ENCODE results near the gene TMEM141. TPM values are rescaled to one million over a fixed set of nuclear protein-coding genes. Genes with fewer than 3 reads are reported as not detected.
"Not testable (repeated sequence)": the region's sequence is repeated elsewhere in the genome, so short reads cannot be mapped to it uniquely, and the experiment has no call there.

Gene TMEM141
- total and polyA plus RNA-seq, 8 donors = 29.2 to 104 (median 39.5) TPM

DNA sequence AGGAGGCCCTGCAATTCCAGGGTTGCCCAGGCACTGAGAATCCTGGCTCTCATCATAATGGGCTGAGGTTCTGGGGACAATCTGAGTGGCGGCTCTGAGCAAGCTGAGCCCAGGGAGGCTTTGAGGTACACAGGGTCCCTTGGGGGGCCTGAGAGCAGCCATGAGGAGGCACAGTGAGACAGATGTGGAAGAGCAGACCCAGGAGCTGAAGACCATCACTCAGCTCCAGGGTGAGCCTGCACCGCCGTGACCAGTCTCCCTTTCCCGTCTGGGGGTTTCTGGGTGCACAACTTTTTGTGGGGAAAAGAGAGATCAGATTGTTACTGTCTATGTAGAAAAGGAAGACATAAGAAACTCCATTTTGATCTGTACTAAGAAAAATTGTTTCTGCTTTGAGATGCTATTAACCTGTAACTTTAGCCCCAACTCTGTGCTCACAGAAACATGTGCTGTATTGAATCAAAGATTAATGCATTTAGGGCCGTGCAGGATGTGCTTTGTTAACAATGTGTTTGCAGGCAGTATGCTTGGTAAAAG is 5.2 kb downstream of the TMEM141 start, which contains the start of gene CCDC183:
CCDC183 (plus strand) TSS at position 101 of the 537 bp plus-strand sequence; CDS start at position 161, 60 bp downstream.
- 39 to 43% methylated on average over 5 of the region's 5 CpGs for WGBS, 2 donors
- Histone ChIP-seq H3K27me3 (no peaks in the 10 kb centered on the region), H3K36me3 (no peaks in the 10 kb centered on the region), H3K4me1 (peaks cover 39 to 45% (median 43%) of the 10 kb centered on the region in 3 donors), H3K27ac (peak within 1 kb of the TSS in 1 of 4 donors; percentile 50), H3K9me3 (no peaks in the 10 kb centered on the region), H3K4me3 (no peak within 1 kb of the TSS)
- TF ChIP-seq, protein P1, sequence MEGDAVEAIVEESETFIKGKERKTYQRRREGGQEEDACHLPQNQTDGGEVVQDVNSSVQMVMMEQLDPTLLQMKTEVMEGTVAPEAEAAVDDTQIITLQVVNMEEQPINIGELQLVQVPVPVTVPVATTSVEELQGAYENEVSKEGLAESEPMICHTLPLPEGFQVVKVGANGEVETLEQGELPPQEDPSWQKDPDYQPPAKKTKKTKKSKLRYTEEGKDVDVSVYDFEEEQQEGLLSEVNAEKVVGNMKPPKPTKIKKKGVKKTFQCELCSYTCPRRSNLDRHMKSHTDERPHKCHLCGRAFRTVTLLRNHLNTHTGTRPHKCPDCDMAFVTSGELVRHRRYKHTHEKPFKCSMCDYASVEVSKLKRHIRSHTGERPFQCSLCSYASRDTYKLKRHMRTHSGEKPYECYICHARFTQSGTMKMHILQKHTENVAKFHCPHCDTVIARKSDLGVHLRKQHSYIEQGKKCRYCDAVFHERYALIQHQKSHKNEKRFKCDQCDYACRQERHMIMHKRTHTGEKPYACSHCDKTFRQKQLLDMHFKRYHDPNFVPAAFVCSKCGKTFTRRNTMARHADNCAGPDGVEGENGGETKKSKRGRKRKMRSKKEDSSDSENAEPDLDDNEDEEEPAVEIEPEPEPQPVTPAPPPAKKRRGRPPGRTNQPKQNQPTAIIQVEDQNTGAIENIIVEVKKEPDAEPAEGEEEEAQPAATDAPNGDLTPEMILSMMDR (IDR thresholded peaks at IDR 0.05) = no peak
- intact Hi-C loops (cut with DNase I) = loop anchor here in 2 of 3 donors (10.0 kb wide), 2 partner anchors 48 to 148 kb away; partner anchors contain the start of genes AJM1 (in 1 of the 2), C8G (in 1 of the 2), FBXW5 (in 1 of the 2) and PHPT1 (in 1 of the 2)
- FAIRE-seq = no peak
- DNase-seq = peak in 2 of 6 donors; percentile 45 to 48
- ATAC-seq = no peak

DNA sequence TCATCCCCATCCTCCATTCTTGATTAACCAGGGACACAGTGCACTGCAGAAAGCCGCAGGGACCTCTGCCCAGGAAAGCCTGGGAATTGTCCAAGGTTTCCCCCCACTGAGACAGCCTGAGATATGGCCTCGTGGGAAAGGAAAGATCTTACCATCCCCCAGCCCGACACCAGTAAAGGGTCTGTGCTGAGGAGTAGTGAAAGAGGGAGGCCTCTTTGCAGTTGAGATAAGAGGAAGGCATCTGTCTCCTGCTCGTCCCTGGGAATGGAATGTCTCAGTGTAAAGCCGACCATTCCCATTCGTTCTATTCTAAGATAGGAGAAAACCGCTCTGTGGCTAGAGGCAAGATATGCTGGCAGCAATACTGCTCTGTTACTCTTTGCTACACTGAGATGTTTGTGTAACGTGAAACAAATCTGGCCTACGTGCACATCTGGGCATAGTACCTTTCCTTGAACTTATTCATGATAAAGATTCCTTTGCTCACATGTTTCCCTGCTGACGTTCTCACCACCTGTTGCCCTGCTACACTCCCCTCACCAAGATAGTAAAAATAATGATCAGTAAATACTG is 5.7 kb downstream of the TMEM141 start:
- not testable (repeated sequence) for H3K9me3 ChIP-seq, H3K36me3 ChIP-seq, H3K4me3 ChIP-seq, FAIRE-seq, H3K27me3 ChIP-seq, ATAC-seq
- peak in 2 of 6 donors; percentile 49 to 61 for DNase-seq
- 2 to 3% methylated on average over 10 of the region's 10 CpGs for WGBS, 2 donors
- Histone ChIP-seq H3K4me1 (peaks cover 39 to 45% (median 43%) of the 10 kb centered on the region in 3 donors), H3K27ac (peak overlapping the region in 1 of 4 donors; percentile 50)
- intact Hi-C loops (cut with DNase I) = loop anchor here in 2 of 3 donors (10.0 kb wide), 2 partner anchors 48 to 148 kb away; partner anchors contain the start of genes AJM1 (in 1 of the 2), C8G (in 1 of the 2), FBXW5 (in 1 of the 2) and PHPT1 (in 1 of the 2)

DNA sequence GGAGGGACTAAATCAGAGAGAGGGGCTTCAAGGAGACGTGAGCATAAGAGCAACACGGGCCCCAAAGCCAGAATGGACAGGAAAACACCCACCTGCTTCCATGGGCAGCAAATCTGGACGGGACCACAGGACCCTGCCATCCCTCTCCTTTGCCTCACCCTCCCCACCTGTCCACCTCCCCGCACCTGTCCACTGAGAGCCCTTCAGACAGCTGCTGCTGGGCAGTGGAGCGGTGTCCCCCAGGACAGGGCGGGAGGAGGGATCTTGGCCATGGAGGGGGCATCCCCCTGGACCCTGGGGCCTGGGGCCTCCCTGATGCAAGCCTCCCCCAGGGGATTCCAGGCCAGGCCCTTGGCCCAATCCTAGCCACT is 7.5 kb downstream of the TMEM141 start:
- Histone ChIP-seq H3K4me3 (peak overlapping the region in 2 of 4 donors; percentile 40 to 50), H3K27me3 (no peaks in the 10 kb centered on the region), H3K36me3 (no peaks in the 10 kb centered on the region), H3K4me1 (peaks cover 29 to 34% (median 32%) of the 10 kb centered on the region in 3 donors), H3K9me3 (no peaks in the 10 kb centered on the region), H3K27ac (peak overlapping the region; percentile 69 to 87 (median 77))
- DNase-seq = no peak
- TF ChIP-seq, protein P1 (IDR thresholded peaks at IDR 0.05) = no peak
- no peak for ATAC-seq
- intact Hi-C loops (cut with DNase I) = loop anchor here in 2 of 3 donors (10.0 kb wide), 2 partner anchors 46 to 146 kb away; partner anchors contain the start of genes AJM1 (in 1 of the 2), C8G (in 1 of the 2), FBXW5 (in 1 of the 2) and PHPT1 (in 1 of the 2)
- 43 to 48% methylated on average over 5 to 6 of the region's 6 CpGs for WGBS, 2 donors
- FAIRE-seq = no peak

DNA sequence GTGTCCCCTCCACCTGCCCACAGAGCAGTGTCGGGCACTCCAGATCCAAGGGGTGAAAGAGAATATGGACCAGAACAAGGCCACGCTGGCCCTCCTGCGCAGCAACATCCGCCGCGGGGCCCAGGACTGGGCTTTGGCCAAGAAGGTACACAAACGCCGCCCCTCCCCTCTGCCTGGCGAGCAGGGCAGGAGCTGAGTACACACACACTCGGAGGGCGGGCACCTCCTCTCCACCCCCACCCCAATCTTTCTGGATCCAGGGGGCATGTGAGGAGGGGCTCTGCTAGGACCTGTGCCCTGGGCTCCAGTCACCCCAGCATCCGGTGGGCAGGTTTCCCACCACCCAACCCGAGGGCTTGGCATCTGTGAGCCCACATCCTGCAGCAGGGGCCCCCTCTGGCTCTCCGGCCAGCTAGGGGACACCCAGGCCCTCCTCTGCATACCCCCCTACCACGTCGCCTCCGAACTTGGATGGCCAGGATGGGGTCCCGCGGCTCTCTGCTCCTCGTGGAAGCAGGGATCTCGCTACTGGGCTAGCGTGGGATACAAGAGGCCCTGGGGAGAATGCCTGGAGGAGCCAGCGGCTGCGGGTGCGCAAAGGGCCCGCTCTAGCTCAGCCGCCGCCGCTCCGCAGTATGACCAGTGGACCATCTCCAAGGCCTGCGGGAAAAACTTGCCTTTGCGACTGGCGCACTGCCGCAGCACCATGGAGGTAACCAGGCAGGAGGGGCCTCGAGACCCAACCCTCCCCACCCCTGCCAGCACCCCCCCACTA is 8.1 kb downstream of the TMEM141 start:
- Histone ChIP-seq H3K9me3 (no peaks in the 10 kb centered on the region), H3K4me1 (peaks cover 29 to 34% (median 32%) of the 10 kb centered on the region in 3 donors), H3K4me3 (peak overlapping the region in 3 of 4 donors; percentile 16 to 50 (median 40)), H3K36me3 (no peaks in the 10 kb centered on the region), H3K27me3 (no peaks in the 10 kb centered on the region), H3K27ac (peak overlapping the region; percentile 69 to 87 (median 77))
- peak; percentile 57 to 73 (median 68) for ATAC-seq
- intact Hi-C loops (cut with DNase I) = loop anchor here in 2 of 3 donors (10.0 kb wide), 2 partner anchors 46 to 146 kb away; partner anchors contain the start of genes AJM1 (in 1 of the 2), C8G (in 1 of the 2), FBXW5 (in 1 of the 2) and PHPT1 (in 1 of the 2)
- DNase-seq = peak; percentile 84 to 96 (median 86)
- FAIRE-seq = no peak
- 4 to 5% methylated on average over 34 to 35 of the region's 35 CpGs for WGBS, 2 donors
- TF ChIP-seq, protein P1 (IDR thresholded peaks at IDR 0.05) = no peak

Data from pancreas (tissue), 10 donors.